HepG2 (cell line): ENCODE results near the gene ZNF524. TPM values are rescaled to one million over a fixed set of nuclear protein-coding genes. Genes with fewer than 3 reads are reported as not detected.
A peak's percentile ranks its signal among the peaks of the same experiment; 100 is the strongest.

Experiments
- ARID5B ChIP-seq: IDR thresholded peaks from 2 replicates; pipeline ENCODE4 v1.4.0; 2020; ENCODE audit warnings: mild to moderate bottlenecking, missing genetic modification reagents
- ARNT2 ChIP-seq: sonication (generic); formaldehyde crosslinking; IDR thresholded peaks from 2 replicates; pipeline ENCODE4 v1.8.0; 2022; ENCODE audit warnings: mild to moderate bottlenecking, low read depth, missing genetic modification reagents, moderate library complexity
- CTCF ChIP-seq: sonication (generic); formaldehyde crosslinking; IDR thresholded peaks from 2 replicates; pipeline ENCODE4 v1.5.0; 2020; ENCODE audit warnings: mild to moderate bottlenecking, missing genetic modification reagents, moderate library complexity
- EED ChIP-seq: sonication (generic); formaldehyde crosslinking; IDR thresholded peaks from 2 replicates; pipeline ENCODE4 v1.5.0; 2020; ENCODE audit warnings: mild to moderate bottlenecking, missing genetic modification reagents
- MTERF4 ChIP-seq: sonication (generic); formaldehyde crosslinking; IDR thresholded peaks from 2 replicates; pipeline ENCODE4 v1.8.0; 2023; ENCODE audit warnings: mild to moderate bottlenecking, missing genetic modification reagents
- PATZ1 ChIP-seq: sonication (generic); formaldehyde crosslinking; IDR thresholded peaks from 2 replicates; pipeline ENCODE4 v1.4.0; 2020; ENCODE audit warnings: missing genetic modification reagents
- RFX5 ChIP-seq: IDR thresholded peaks from 2 replicates; pipeline ENCODE4 v1.6.1; 2011; ENCODE audit warnings: low read depth, low read length, improper control_type of control experiment
- SIN3A ChIP-seq: IDR thresholded peaks from 2 replicates; pipeline ENCODE4 v1.6.1; 2011; ENCODE audit warnings: low read depth, mild to moderate bottlenecking, control low read depth, low read length, borderline replicate concordance
- SMAD1 ChIP-seq: sonication (generic); formaldehyde crosslinking; IDR thresholded peaks from 2 replicates; pipeline ENCODE4 v1.4.0; 2020; ENCODE audit warnings: missing genetic modification reagents, low read depth, mild to moderate bottlenecking, borderline replicate concordance
- TEAD3 ChIP-seq: optimal IDR thresholded peaks from 2 replicates; pipeline ENCODE3; 2016; ENCODE audit warnings: borderline replicate concordance
- YEATS2 ChIP-seq: sonication (generic); formaldehyde crosslinking; IDR thresholded peaks from 2 replicates; pipeline ENCODE4 v1.4.0; 2020; ENCODE audit warnings: missing genetic modification reagents, borderline replicate concordance
- ZFP82 ChIP-seq: sonication (generic); formaldehyde crosslinking; IDR thresholded peaks from 2 replicates; pipeline ENCODE4 v1.5.1; 2020; ENCODE audit warnings: mild to moderate bottlenecking, missing genetic modification reagents, borderline replicate concordance
- ZFX ChIP-seq: sonication (generic); formaldehyde crosslinking; IDR thresholded peaks from 2 replicates; pipeline ENCODE4 v1.4.0; 2020; ENCODE audit warnings: mild to moderate bottlenecking, low read depth, missing genetic modification reagents, moderate library complexity
- ZNF331 ChIP-seq: sonication (generic); formaldehyde crosslinking; IDR thresholded peaks from 2 replicates; pipeline ENCODE4 v1.4.0; 2020; ENCODE audit warnings: missing genetic modification reagents
- ZNF44 ChIP-seq: sonication (generic); formaldehyde crosslinking; IDR thresholded peaks from 2 replicates; pipeline ENCODE4 v1.5.1; 2020; ENCODE audit warnings: mild to moderate bottlenecking, missing genetic modification reagents
- ZNF747 ChIP-seq: sonication (generic); formaldehyde crosslinking; IDR thresholded peaks from 2 replicates; pipeline ENCODE4 v1.8.1; 2023; ENCODE audit warnings: missing genetic modification reagents, mild to moderate bottlenecking, borderline replicate concordance
- ZNF781 ChIP-seq: sonication (generic); formaldehyde crosslinking; IDR thresholded peaks from 2 replicates; pipeline ENCODE4 v1.5.1; 2020; ENCODE audit warnings: borderline replicate concordance, mild to moderate bottlenecking, missing genetic modification reagents; ENCODE audit errors: not compliant biosample characterization
- ZSCAN21 ChIP-seq: sonication (generic); formaldehyde crosslinking; IDR thresholded peaks from 2 replicates; pipeline ENCODE4 v1.8.0; 2022; ENCODE audit warnings: mild to moderate bottlenecking, missing genetic modification reagents, moderate library complexity, borderline replicate concordance
- polyA plus RNA-seq, 8 experiments: library from polyadenylated mRNA; depleted of rRNA in 3 of 8; stranded (reverse) in 7 of 8; unstranded in 1 of 8; fragments of >200 nt; fragmentation: Illumina TruSeq in 4 of 8; extraction: Trizol in 4 of 8; gene quantifications; 2 replicates each; pipeline versions ENCODE4 v1.2.1 to v1.2.3, GENCODE V29; 2011 to 2016; ENCODE audit warnings: low read depth in 4 of 8, missing spikeins in 1 of 8, mixed read lengths in 1 of 8; ENCODE audit not compliant: insufficient read depth in 1 of 8
- total RNA-seq, 5 experiments: library from RNA; depleted of rRNA; stranded (reverse); fragments of >200 nt; fragmentation: Illumina TruSeq; extraction: Trizol; gene quantifications; 2 replicates each; pipeline ENCODE4 v1.2.3, GENCODE V29; 2016; ENCODE audit warnings: low read depth in 1 of 5

ZNF524 gene
- total and polyA plus RNA-seq, 2 of the 13 experiments (the other 11 are each of a cell fraction or from before 2014, with no cell fraction given), result 3.2 to 4.6 TPM

- TF ChIP-seq ARID5B (CRISPR knock-in tag) (0 out of 2 replicates have a peak, but pooled peaks have one; percentile 26), EED (CRISPR knock-in tag) (0 out of 2 replicates have a peak, but pooled peaks have one; percentile 70), TEAD3 (CRISPR knock-in tag) (peak; percentile 34), ZFX (CRISPR knock-in tag) (0 out of 2 replicates have a peak, but pooled peaks have one; percentile 11), ZSCAN21 (CRISPR knock-in tag) (0 out of 2 replicates have a peak, but pooled peaks have one; percentile 23), ZNF331 (CRISPR knock-in tag) (0 out of 2 replicates have a peak, but pooled peaks have one; percentile 22), ZNF781 (peak; percentile 25), MTERF4 (0 out of 2 replicates have a peak, but pooled peaks have one; percentile 22), SIN3A (peak; percentile 43; the same call in 1 of the 2 replicates), CTCF (CRISPR knock-in tag) (peak; percentile 94), ARNT2 (CRISPR knock-in tag) (0 out of 2 replicates have a peak, but pooled peaks have one; percentile 23), SMAD1 (CRISPR knock-in tag) (no peak), ZFP82 (CRISPR knock-in tag) (no peak), YEATS2 (CRISPR knock-in tag) (peak; percentile 60; the same call in 1 of the 2 replicates), ZNF747 (CRISPR knock-in tag) (0 out of 2 replicates have a peak, but pooled peaks have one; percentile 31), ZNF44 (CRISPR knock-in tag) (0 out of 2 replicates have a peak, but pooled peaks have one; percentile 28), RFX5 (peak; percentile 81), PATZ1 (CRISPR knock-in tag) (peak; percentile 87)
Measured at GRCh38 chr19:55605637-55606470, 5.8 kb downstream of the ZNF524 start, which contains the start of gene ZNF865 (continued).
